ENCODE measurements around the gene PDILT.

- no peak for TF ChIP-seq CTCF (IDR thresholded peaks at IDR 0.05 in 4 of 5, conservative IDR thresholded peaks at IDR 0.05 in 1 of 5)
- no peak for TF ChIP-seq POLR2A (IDR thresholded peaks at IDR 0.05)
These were observed 80.9 kb downstream of the PDILT start for GRCh38 chr16:20323591-20324117.

Data from gastrocnemius medialis (tissue), 4 donors.